Osteoblast (primary cell): ENCODE data around the gene LRRFIP1. TPM values are rescaled to one million over a fixed set of nuclear protein-coding genes. Genes with fewer than 3 reads are reported as not detected.
A peak's percentile ranks its signal among the peaks of the same experiment; 100 is the strongest.

Experiments used
- DNase-seq: peaks from one replicate; pipeline ENCODE4 v3.0.0; 2011; ENCODE audit warnings: low spot score, mixed read lengths; ENCODE audit not compliant: insufficient read length; ENCODE audit errors: missing footprints
- H2AFZ ChIP-seq: 2 replicates; pipeline ENCODE4 v1.6.0; 2011; ENCODE audit warnings: mild to moderate bottlenecking, low read length
- H3K27ac ChIP-seq: 2 replicates; pipeline ENCODE4 v1.5.1; 2011; ENCODE audit warnings: mild to moderate bottlenecking, low read depth, low read length, moderate library complexity
- H3K27me3 ChIP-seq: 2 replicates; pipeline ENCODE4 v1.6.0; 2012; ENCODE audit warnings: mild to moderate bottlenecking, control low read depth, inconsistent platforms, low read length, moderate library complexity; ENCODE audit not compliant: insufficient read depth
- H3K36me3 ChIP-seq: 2 replicates; pipeline ENCODE4 v1.5.1; 2011; ENCODE audit warnings: mild to moderate bottlenecking, low read length, control low read depth, moderate library complexity; ENCODE audit not compliant: insufficient read depth
- H3K4me1 ChIP-seq: 2 replicates; pipeline ENCODE4 v1.5.1; 2011; ENCODE audit warnings: mild to moderate bottlenecking, low read length, control low read depth, moderate library complexity; ENCODE audit not compliant: insufficient read depth
- H3K4me2 ChIP-seq: 2 replicates; pipeline ENCODE4 v1.6.0; 2011; ENCODE audit warnings: mild to moderate bottlenecking, low read length; ENCODE audit not compliant: insufficient read depth
- H3K4me3 ChIP-seq: fragments of 200-600 bp; sonication (generic); 3 replicates; pipeline ENCODE4 v1.5.1; 2012; ENCODE audit warnings: mild to moderate bottlenecking, low read length, inconsistent platforms; ENCODE audit not compliant: insufficient read depth
- H3K79me2 ChIP-seq: 2 replicates; pipeline ENCODE4 v1.6.0; 2012; ENCODE audit warnings: mild to moderate bottlenecking, low read length, control low read depth, inconsistent platforms; ENCODE audit not compliant: insufficient read depth
- H3K9me3 ChIP-seq: 2 replicates; pipeline ENCODE4 v1.5.1; 2011; ENCODE audit warnings: low read depth, low read length, control low read depth
- H4K20me1 ChIP-seq: 2 replicates; pipeline ENCODE4 v1.6.0; 2012; ENCODE audit warnings: mild to moderate bottlenecking, low read length, control low read depth; ENCODE audit not compliant: insufficient read depth
- CTCF ChIP-seq: IDR thresholded peaks from 2 replicates; pipeline ENCODE4 v1.5.1; 2011; ENCODE audit warnings: mild to moderate bottlenecking, low read depth, low read length, moderate library complexity; ENCODE audit errors: extremely low read depth
- total RNA-seq: library from RNA; depleted of rRNA; stranded (reverse); fragments of >200 nt; gene quantifications from 2 replicates; pipeline ENCODE4 v1.2.3, GENCODE V29; 2012

LRRFIP1 gene
- total RNA-seq, 1 donor: 51.8 TPM

- peak overlapping the region; percentile 41 for H3K4me2 ChIP-seq
- peaks cover 44% of the 10 kb centered on the region for H3K4me1 ChIP-seq
- peak; percentile 93 for DNase-seq
- peaks cover 53% of the 10 kb centered on the region for H3K79me2 ChIP-seq
- no peak overlapping the region for H3K4me3 ChIP-seq
- H2AFZ ChIP-seq: no peak overlapping the region
- TF ChIP-seq CTCF: no peak
- peak overlapping the region; percentile 84 for H3K27ac ChIP-seq
- H4K20me1 ChIP-seq: no peaks in the 10 kb centered on the region
- H3K9me3 ChIP-seq: no peaks in the 10 kb centered on the region
- H3K36me3 ChIP-seq: peaks cover 10% of the 10 kb centered on the region
- no peaks in the 10 kb centered on the region for H3K27me3 ChIP-seq
Measured at GRCh38 chr2:237731663-237732062, 104.3 kb downstream of the LRRFIP1 start.

GRCh38 chr2:237732070-237732469 lies 104.7 kb downstream of the LRRFIP1 start:
- Histone ChIP-seq H2AFZ (no peak overlapping the region), H3K4me3 (no peak overlapping the region), H3K9me3 (no peaks in the 10 kb centered on the region), H3K27me3 (no peaks in the 10 kb centered on the region), H4K20me1 (no peaks in the 10 kb centered on the region), H3K36me3 (peaks cover 10% of the 10 kb centered on the region), H3K4me1 (peaks cover 44% of the 10 kb centered on the region), H3K79me2 (peaks cover 57% of the 10 kb centered on the region), H3K4me2 (peak overlapping the region; percentile 41), H3K27ac (peak overlapping the region; percentile 84)
- no peak for DNase-seq
- TF ChIP-seq CTCF: no peak

GRCh38 chr2:237732790-237733381 lies 105.5 kb downstream of the LRRFIP1 start:
- Histone ChIP-seq H3K79me2 (peaks cover 54% of the 10 kb centered on the region), H2AFZ (no peak overlapping the region), H4K20me1 (no peaks in the 10 kb centered on the region), H3K4me2 (peak overlapping the region; percentile 35), H3K27me3 (no peaks in the 10 kb centered on the region), H3K4me1 (peaks cover 39% of the 10 kb centered on the region), H3K9me3 (no peaks in the 10 kb centered on the region), H3K4me3 (no peak overlapping the region), H3K27ac (peak overlapping the region; percentile 37), H3K36me3 (peaks cover 10% of the 10 kb centered on the region)
- peak; percentile 69 for DNase-seq
- TF ChIP-seq CTCF: no peak

GRCh38 chr2:237733677-237734300 lies 106.4 kb downstream of the LRRFIP1 start:
- Histone ChIP-seq H3K4me3 (no peak overlapping the region), H3K4me2 (no peak overlapping the region)

More at GRCh38 chr2:237733677-237734300, 106.4 kb downstream of the LRRFIP1 start:
- Histone ChIP-seq H3K79me2 (peaks cover 49% of the 10 kb centered on the region), H3K27me3 (no peaks in the 10 kb centered on the region), H3K27ac (no peak overlapping the region), H2AFZ (no peak overlapping the region), H3K4me1 (peaks cover 39% of the 10 kb centered on the region), H4K20me1 (no peaks in the 10 kb centered on the region), H3K9me3 (no peaks in the 10 kb centered on the region), H3K36me3 (peaks cover 10% of the 10 kb centered on the region)
- peak; percentile 69 for DNase-seq
- no peak for TF ChIP-seq CTCF
